ENCODE measurements around the gene SOX1. TPM values are rescaled to one million over a fixed set of nuclear protein-coding genes. Genes with fewer than 3 reads are reported as not detected.

Gene SOX1
- total RNA-seq, 1 donor from 2014 or later, result not detected

DNA sequence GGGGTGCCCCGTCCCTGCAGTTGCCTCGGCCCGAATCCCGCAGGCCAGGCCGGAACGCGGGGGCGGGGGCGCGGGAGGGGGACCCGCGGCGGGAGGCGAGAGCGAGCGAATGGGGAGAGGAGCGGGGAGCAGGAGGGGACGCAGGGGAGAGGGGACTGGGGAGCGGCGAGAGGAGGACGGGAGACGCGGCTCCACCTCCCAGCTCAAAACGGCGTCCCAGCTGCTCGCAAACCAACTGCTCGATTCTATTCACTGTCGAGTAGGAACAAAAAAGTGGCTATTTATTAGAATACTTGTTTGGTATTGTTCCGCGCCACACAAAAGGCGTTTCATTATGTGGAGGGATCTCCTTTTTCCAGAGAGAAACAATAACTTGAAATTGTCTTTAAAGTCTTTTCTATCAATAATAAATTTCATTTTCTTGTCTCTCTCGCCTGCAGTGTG is 10.6 kb upstream of the SOX1 start:
- H3K27me3 ChIP-seq (ENCODE audit: control insufficient read depth, insufficient read depth, low read length), result peaks cover 60% of the 10 kb centered on the region
- no peak for FAIRE-seq
- TF ChIP-seq, protein P1, sequence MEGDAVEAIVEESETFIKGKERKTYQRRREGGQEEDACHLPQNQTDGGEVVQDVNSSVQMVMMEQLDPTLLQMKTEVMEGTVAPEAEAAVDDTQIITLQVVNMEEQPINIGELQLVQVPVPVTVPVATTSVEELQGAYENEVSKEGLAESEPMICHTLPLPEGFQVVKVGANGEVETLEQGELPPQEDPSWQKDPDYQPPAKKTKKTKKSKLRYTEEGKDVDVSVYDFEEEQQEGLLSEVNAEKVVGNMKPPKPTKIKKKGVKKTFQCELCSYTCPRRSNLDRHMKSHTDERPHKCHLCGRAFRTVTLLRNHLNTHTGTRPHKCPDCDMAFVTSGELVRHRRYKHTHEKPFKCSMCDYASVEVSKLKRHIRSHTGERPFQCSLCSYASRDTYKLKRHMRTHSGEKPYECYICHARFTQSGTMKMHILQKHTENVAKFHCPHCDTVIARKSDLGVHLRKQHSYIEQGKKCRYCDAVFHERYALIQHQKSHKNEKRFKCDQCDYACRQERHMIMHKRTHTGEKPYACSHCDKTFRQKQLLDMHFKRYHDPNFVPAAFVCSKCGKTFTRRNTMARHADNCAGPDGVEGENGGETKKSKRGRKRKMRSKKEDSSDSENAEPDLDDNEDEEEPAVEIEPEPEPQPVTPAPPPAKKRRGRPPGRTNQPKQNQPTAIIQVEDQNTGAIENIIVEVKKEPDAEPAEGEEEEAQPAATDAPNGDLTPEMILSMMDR (IDR thresholded peaks at IDR 0.05; ENCODE audit: insufficient read depth, low read length, severe bottlenecking), result no peak
- H3K4me3 ChIP-seq (ENCODE audit: low read depth, low read length), result no peak overlapping the region
- H3K36me3 ChIP-seq (ENCODE audit: control insufficient read depth, insufficient read depth, low read length), result no peaks in the 10 kb centered on the region
- DNase-seq (ENCODE audit: low read depth), result no peak

DNA sequence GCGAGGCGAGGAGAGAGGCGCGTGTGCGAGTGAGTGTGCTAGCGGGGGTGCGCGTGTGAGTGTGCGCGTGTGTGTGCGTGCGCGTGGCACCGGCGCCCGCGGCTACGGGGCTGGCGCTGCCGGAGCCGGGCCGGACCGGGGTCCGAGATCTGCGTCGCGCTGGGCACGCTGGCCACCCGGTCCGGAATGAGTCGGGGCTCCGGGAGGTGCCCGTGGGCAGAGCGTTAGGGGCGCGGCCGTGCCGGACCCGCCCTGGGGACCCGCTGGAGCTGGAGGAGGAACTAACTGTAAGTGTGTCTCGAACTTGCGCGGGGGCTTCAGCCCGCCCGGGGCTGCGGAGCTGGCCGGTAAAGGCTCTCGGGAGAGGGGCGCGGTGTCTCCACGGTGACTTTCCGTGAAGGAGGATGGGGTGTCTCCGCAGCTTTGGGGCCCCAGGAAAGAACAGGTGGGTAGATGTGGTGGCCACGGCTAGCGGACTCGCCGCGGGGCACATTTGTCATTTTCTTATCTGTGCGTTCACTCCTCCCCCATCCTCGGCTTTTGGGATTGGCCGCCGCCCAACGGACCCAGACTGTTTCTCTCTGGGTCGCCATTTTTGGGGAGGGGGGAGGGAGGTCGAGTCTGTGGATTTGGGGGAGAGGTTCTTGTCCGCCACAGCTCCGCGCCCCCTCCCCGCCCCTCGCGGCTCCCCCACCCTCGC is 10.1 kb upstream of the SOX1 start:
- FAIRE-seq (no peak), DNase-seq (ENCODE audit: low read depth) (no peak)
- TF ChIP-seq, protein P1 (IDR thresholded peaks at IDR 0.05; ENCODE audit: insufficient read depth, low read length, severe bottlenecking), result no peak
- Histone ChIP-seq H3K27me3 (ENCODE audit: control insufficient read depth, insufficient read depth, low read length) (peaks cover 66% of the 10 kb centered on the region), H3K36me3 (ENCODE audit: control insufficient read depth, insufficient read depth, low read length) (no peaks in the 10 kb centered on the region), H3K4me3 (ENCODE audit: low read depth, low read length) (no peak overlapping the region)

DNA sequence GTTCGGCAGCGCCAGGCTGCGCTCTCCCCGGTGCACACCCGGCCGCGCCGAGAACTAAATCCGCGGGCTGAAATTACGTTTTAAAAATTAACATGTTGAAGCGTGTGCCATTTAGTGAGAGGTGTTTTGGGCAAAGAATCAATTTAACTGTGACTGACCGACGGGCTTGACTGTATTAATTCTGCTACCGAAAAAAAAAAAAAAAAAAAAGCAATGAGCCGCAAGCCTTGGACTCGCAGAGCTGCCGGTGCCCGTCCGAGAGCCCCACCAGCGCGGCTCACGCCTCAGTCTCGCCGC is 9.6 kb upstream of the SOX1 start:
- Histone ChIP-seq H3K27me3 (ENCODE audit: control insufficient read depth, insufficient read depth, low read length) (peaks cover 70% of the 10 kb centered on the region), H3K36me3 (ENCODE audit: control insufficient read depth, insufficient read depth, low read length) (no peaks in the 10 kb centered on the region), H3K4me3 (ENCODE audit: low read depth, low read length) (no peak overlapping the region)
- DNase-seq (ENCODE audit: low read depth) (no peak), FAIRE-seq (no peak)
- TF ChIP-seq, protein P1 (IDR thresholded peaks at IDR 0.05; ENCODE audit: insufficient read depth, low read length, severe bottlenecking), result no peak

DNA sequence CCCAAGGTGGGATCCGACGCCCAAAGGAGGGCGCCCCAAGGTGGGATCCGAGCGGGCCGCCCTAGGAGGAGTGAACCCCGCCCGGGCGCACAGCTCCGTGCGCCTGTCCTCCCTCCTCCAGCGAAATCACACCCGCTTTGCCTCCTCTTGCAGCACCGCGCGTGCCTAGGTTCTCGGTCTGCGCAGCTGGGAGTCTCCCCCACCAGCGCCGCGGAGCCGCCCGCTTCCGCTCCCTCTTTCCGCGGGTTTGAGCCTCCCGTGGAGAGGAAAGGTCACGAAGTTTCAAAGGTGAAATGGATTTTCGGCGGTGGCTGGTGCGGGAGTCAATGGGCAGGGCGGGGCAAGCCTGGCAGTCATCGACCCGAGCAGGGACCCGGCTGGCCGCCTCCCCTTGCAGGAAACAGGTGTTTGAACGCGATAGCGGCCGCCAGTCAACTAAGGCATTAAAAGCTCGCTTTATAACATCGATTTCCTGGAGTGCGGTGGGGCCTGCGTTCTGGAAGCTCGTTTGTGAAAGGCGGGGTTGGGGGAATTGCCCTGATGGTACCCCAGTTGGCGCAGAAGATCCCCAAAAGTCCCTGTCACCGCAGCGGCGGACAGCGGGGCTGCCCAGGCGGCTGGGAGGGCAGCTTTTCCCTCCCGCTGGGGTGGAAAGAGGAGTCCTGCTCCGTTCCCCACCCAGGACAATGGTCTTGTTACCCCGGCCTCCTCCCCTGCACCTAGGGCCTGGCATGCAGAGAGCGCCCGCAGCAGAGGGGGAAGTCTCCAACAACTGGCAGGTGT is 9.0 kb upstream of the SOX1 start:
- no peaks in the 10 kb centered on the region for H3K36me3 ChIP-seq (ENCODE audit: control insufficient read depth, insufficient read depth, low read length)
- no peak for FAIRE-seq

DNA sequence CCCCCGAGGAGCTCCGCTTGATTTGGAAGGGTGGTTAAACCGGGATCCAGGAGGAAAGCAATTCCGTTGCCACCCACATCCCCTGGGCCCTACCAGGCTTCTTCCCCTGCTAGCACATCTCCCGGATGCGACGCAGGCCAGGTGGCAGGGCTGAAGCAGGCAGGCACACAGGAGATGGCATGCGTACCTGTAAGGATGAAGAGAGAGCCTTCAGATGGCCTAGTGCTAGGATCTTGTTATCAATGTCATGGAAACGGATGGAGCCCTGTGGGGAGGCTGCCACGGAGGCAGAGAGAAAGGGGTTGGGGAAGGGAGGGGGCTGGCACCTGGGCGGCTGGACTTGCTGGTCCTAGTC is 8.5 kb upstream of the SOX1 start:
- DNase-seq (ENCODE audit: low read depth) (no peak), FAIRE-seq (no peak)
- Histone ChIP-seq H3K27me3 (ENCODE audit: control insufficient read depth, insufficient read depth, low read length) (peaks cover 73% of the 10 kb centered on the region), H3K36me3 (ENCODE audit: control insufficient read depth, insufficient read depth, low read length) (no peaks in the 10 kb centered on the region), H3K4me3 (ENCODE audit: low read depth, low read length) (no peak overlapping the region)
- TF ChIP-seq, protein P1 (IDR thresholded peaks at IDR 0.05; ENCODE audit: insufficient read depth, low read length, severe bottlenecking), result no peak

More for the DNA sequence above, 9.0 kb upstream of the SOX1 start:
- no peak overlapping the region for H3K4me3 ChIP-seq (ENCODE audit: low read depth, low read length)
- TF ChIP-seq, protein P1 (IDR thresholded peaks at IDR 0.05; ENCODE audit: insufficient read depth, low read length, severe bottlenecking), result no peak
- no peak for DNase-seq (ENCODE audit: low read depth)
- peaks cover 73% of the 10 kb centered on the region for H3K27me3 ChIP-seq (ENCODE audit: control insufficient read depth, insufficient read depth, low read length)
